Right ventricle myocardium inferior (tissue), 1 donor: ENCODE results near the gene SLC38A10. TPM values are rescaled to one million over a fixed set of nuclear protein-coding genes. Genes with fewer than 3 reads are reported as not detected.
A peak's percentile ranks its signal among the peaks of the same experiment; 100 is the strongest.

ENCODE experiments used
- ATAC-seq: fragments of 200-7000 bp; cut with Tn5 transposase; one replicate; pipeline ENCODE4 v1.9.1; 2020; ENCODE audit warnings: mild to moderate bottlenecking, moderate library complexity
- DNase-seq: peaks from one replicate; pipeline ENCODE4 v3.0.0; 2021; ENCODE audit errors: missing footprints
- intact Hi-C: fragments of 100-400 bp; cut with DNase I; formaldehyde crosslinking; loops from one replicate; pipeline ENCODE4 v1.11.0; 2022
- total RNA-seq: library from RNA; stranded (reverse); fragmentation: NEBNext Ultra II Directional; extraction: Animal tissue kit (Norgen Biotek cat#: 25700); gene quantifications from one replicate; pipeline ENCODE4 v1.2.1, GENCODE V29; 2021
- donor health status: DM: no; HTN: yes; CAD: no; lungs with severe emphysema.

SLC38A10 gene
- total RNA-seq, 1 donor from 2014 or later, result 44.6 TPM

GRCh38 chr17:81332914-81333528, 37.9 kb upstream of the SLC38A10 start:
- DNase-seq (no peak), ATAC-seq (no peak)
- intact Hi-C loops, result no loop called here

- intact Hi-C loops, result no loop called here
- DNase-seq, result peak; percentile 27
- no peak for ATAC-seq
Observed at GRCh38 chr17:81332118-81332834, 37.2 kb upstream of the SLC38A10 start.

- no peak for ATAC-seq
- intact Hi-C loops, result no loop called here
- DNase-seq, result peak; percentile 68
Observed at GRCh38 chr17:81331527-81332043, 36.5 kb upstream of the SLC38A10 start.

GRCh38 chr17:81330884-81331245, 35.8 kb upstream of the SLC38A10 start:
- intact Hi-C loops, result no loop called here
- peak; percentile 57 for DNase-seq

GRCh38 chr17:81329927-81330883, 35.1 kb upstream of the SLC38A10 start:
- intact Hi-C loops, result no loop called here
- ATAC-seq (no peak), DNase-seq (peak; percentile 34)

More at GRCh38 chr17:81330884-81331245, 35.8 kb upstream of the SLC38A10 start:
- ATAC-seq, result no peak

GRCh38 chr17:81328978-81329926, 34.1 kb upstream of the SLC38A10 start:
- intact Hi-C loops, result no loop called here
- ATAC-seq, result peak; percentile 56

GRCh38 chr17:81328489-81328888, 33.4 kb upstream of the SLC38A10 start:
- intact Hi-C loops, result no loop called here
- ATAC-seq, result no peak
- no peak for DNase-seq

More at GRCh38 chr17:81328978-81329926, 34.1 kb upstream of the SLC38A10 start:
- DNase-seq, result peak; percentile 88

- DNase-seq (no peak), ATAC-seq (no peak)
- intact Hi-C loops, result no loop called here
Observed at GRCh38 chr17:81325714-81326358, 30.7 kb upstream of the SLC38A10 start.

- no peak for DNase-seq
- intact Hi-C loops, result no loop called here
- no peak for ATAC-seq
Observed at GRCh38 chr17:81324851-81325713, 30.0 kb upstream of the SLC38A10 start.

GRCh38 chr17:81324177-81324850, 29.2 kb upstream of the SLC38A10 start:
- intact Hi-C loops, result no loop called here
- no peak for DNase-seq
- ATAC-seq, result no peak

- intact Hi-C loops, result no loop called here
- ATAC-seq (no peak), DNase-seq (no peak)
Observed at GRCh38 chr17:81323411-81323868, 28.3 kb upstream of the SLC38A10 start.

GRCh38 chr17:81323083-81323369, 27.9 kb upstream of the SLC38A10 start:
- ATAC-seq, result no peak
- DNase-seq, result no peak
- intact Hi-C loops, result no loop called here

- intact Hi-C loops, result no loop called here
- no peak for ATAC-seq
- DNase-seq, result no peak
Observed at GRCh38 chr17:81322271-81323082, 27.4 kb upstream of the SLC38A10 start.

GRCh38 chr17:81317961-81318605, 23.0 kb upstream of the SLC38A10 start:
- intact Hi-C loops, result no loop called here
- no peak for ATAC-seq
- DNase-seq, result peak; percentile 11

GRCh38 chr17:81317530-81317821, 22.4 kb upstream of the SLC38A10 start:
- peak; percentile 31 for DNase-seq
- no peak for ATAC-seq
- intact Hi-C loops, result no loop called here
